ENCODE results near the gene BPGM. TPM values are rescaled to one million over a fixed set of nuclear protein-coding genes. Genes with fewer than 3 reads are reported as not detected.

BPGM gene
- total RNA-seq, 1 experiment from 2014 or later = 32.5 TPM

- Mint-ChIP-seq H3K9me3 (ENCODE audit: low read depth, unreplicated experiment) (no peaks in the 10 kb centered on the region), H3K4me3 (ENCODE audit: low read depth, unreplicated experiment) (peak overlapping the region; percentile 9), H3K27ac (ENCODE audit: unreplicated experiment) (no peak overlapping the region), H3K4me1 (ENCODE audit: low read depth, unreplicated experiment) (peaks cover 36% of the 10 kb centered on the region), H3K36me3 (ENCODE audit: insufficient read depth, unreplicated experiment) (peaks cover 6% of the 10 kb centered on the region), H3K27me3 (ENCODE audit: unreplicated experiment) (no peaks in the 10 kb centered on the region)
- DNase-seq = no peak
- no peak for TF ChIP-seq CTCF (IDR thresholded peaks at IDR 0.05; ENCODE audit: unreplicated experiment)
- intact Hi-C loops (cut with micrococcal nuclease; ENCODE audit: unreplicated experiment) = loop anchor here (10.0 kb wide), 1 partner anchor 526 kb away; the partner anchor contains the start of gene CYREN
- BruUV-seq (replicated peaks) = no TSS peak
- CTCF ChIA-PET = interaction anchor here (1.0 kb wide), 1 partner anchor 47 kb away, joined by 11 read pairs; no protein-coding TSS in a partner anchor
Measured at GRCh38 chr7:134649226-134649775, 2.6 kb downstream of the BPGM start.

- Mint-ChIP-seq H3K4me3 (ENCODE audit: low read depth, unreplicated experiment) (no peak overlapping the region), H3K36me3 (ENCODE audit: insufficient read depth, unreplicated experiment) (peaks cover 6% of the 10 kb centered on the region), H3K9me3 (ENCODE audit: low read depth, unreplicated experiment) (peaks cover 5% of the 10 kb centered on the region), H3K4me1 (ENCODE audit: low read depth, unreplicated experiment) (peaks cover 44% of the 10 kb centered on the region), H3K27ac (ENCODE audit: unreplicated experiment) (no peak overlapping the region), H3K27me3 (ENCODE audit: unreplicated experiment) (no peaks in the 10 kb centered on the region)
- intact Hi-C loops (cut with micrococcal nuclease; ENCODE audit: unreplicated experiment) = no loop called here
- no peak for TF ChIP-seq CTCF (IDR thresholded peaks at IDR 0.05; ENCODE audit: unreplicated experiment)
- DNase-seq = no peak
- no TSS peak for BruUV-seq (replicated peaks)
- CTCF ChIA-PET = no interaction called here
Measured at GRCh38 chr7:134651991-134652390, 5.3 kb downstream of the BPGM start.

GRCh38 chr7:134654104-134654775, 7.6 kb downstream of the BPGM start:
- Mint-ChIP-seq H3K27ac (ENCODE audit: unreplicated experiment) (no peak overlapping the region), H3K4me1 (ENCODE audit: low read depth, unreplicated experiment) (peaks cover 40% of the 10 kb centered on the region), H3K27me3 (ENCODE audit: unreplicated experiment) (no peaks in the 10 kb centered on the region), H3K9me3 (ENCODE audit: low read depth, unreplicated experiment) (peaks cover 5% of the 10 kb centered on the region), H3K4me3 (ENCODE audit: low read depth, unreplicated experiment) (no peak overlapping the region), H3K36me3 (ENCODE audit: insufficient read depth, unreplicated experiment) (no peaks in the 10 kb centered on the region)
- no peak for DNase-seq
- CTCF ChIA-PET = no interaction called here
- intact Hi-C loops (cut with micrococcal nuclease; ENCODE audit: unreplicated experiment) = no loop called here
- no TSS peak for BruUV-seq (replicated peaks)
- no peak for TF ChIP-seq CTCF (IDR thresholded peaks at IDR 0.05; ENCODE audit: unreplicated experiment)

GRCh38 chr7:134657526-134657925, 10.9 kb downstream of the BPGM start:
- no TSS peak for BruUV-seq (replicated peaks)
- H3K27me3 Mint-ChIP-seq (ENCODE audit: unreplicated experiment) = no peaks in the 10 kb centered on the region
- peaks cover 5% of the 10 kb centered on the region for H3K9me3 Mint-ChIP-seq (ENCODE audit: low read depth, unreplicated experiment)
- H3K4me3 Mint-ChIP-seq (ENCODE audit: low read depth, unreplicated experiment) = no peak overlapping the region
- peaks cover 17% of the 10 kb centered on the region for H3K4me1 Mint-ChIP-seq (ENCODE audit: low read depth, unreplicated experiment)
- no peak for DNase-seq
- TF ChIP-seq CTCF (IDR thresholded peaks at IDR 0.05; ENCODE audit: unreplicated experiment) = no peak
- CTCF ChIA-PET = interaction anchor here (0.6 kb wide), 2 partner anchors 14 to 85 kb away, joined by 3 read pairs; no protein-coding TSS in a partner anchor
- no peak overlapping the region for H3K27ac Mint-ChIP-seq (ENCODE audit: unreplicated experiment)
- intact Hi-C loops (cut with micrococcal nuclease; ENCODE audit: unreplicated experiment) = no loop called here
- no peaks in the 10 kb centered on the region for H3K36me3 Mint-ChIP-seq (ENCODE audit: insufficient read depth, unreplicated experiment)

Measured in Calu3 (cell line).